A549 (cell line): ENCODE results near the gene RNF133.

ENCODE experiments used
- CHD4 ChIP-seq: fragments of 200-600 bp; sonication (generic); IDR thresholded peaks from 2 replicates; pipeline ENCODE4 v1.6.1; 2016; ENCODE audit warnings: antibody characterized with exemption, mild to moderate bottlenecking, borderline replicate concordance
- HDAC2 ChIP-seq: fragments of 200-600 bp; sonication (generic); IDR thresholded peaks from 2 replicates; pipeline ENCODE4 v1.6.1; 2016
- JUNB ChIP-seq: fragments of >200 bp; sonication (Bioruptor Twin); formaldehyde crosslinking; IDR thresholded peaks from 2 replicates; pipeline ENCODE4 v1.6.1; 2016
- ZNF302 ChIP-seq: fragments of 250-450 bp; sonication (Bioruptor Pico); IDR thresholded peaks from 2 replicates; pipeline ENCODE4 v1.9.0; 2021; ENCODE audit warnings: inconsistent platforms, mild to moderate bottlenecking, moderate library complexity
- TF ChIP-seq, protein P1 (sequence below): fragments of >200 bp; sonication (Bioruptor Twin); formaldehyde crosslinking; IDR thresholded peaks from 3 replicates; pipeline ENCODE4 v1.5.1; 2016

DNA sequence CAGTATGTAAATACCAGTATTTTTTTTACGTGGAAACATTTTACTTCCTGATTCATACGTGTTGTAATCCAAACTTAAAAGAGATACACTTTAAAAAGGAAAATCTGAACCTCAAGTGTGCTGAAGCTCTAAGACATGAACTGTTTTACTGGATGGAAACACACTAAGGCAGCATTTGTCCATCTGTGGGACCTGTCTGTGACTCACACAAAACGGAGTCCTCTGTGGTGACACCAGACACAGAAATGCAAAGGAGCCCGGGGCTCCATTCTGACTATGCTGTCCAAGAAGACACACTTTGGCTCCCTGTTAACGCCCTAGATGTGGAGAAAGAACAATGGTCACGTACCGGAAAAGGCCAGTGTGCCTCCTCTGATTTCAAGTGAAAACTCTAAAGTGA is 23.9 kb downstream of the RNF133 start:
- TF ChIP-seq CHD4 (no peak), ZNF302 (CRISPR knock-in tag) (no peak), JUNB (no peak), HDAC2 (no peak)
- TF ChIP-seq, protein P1, sequence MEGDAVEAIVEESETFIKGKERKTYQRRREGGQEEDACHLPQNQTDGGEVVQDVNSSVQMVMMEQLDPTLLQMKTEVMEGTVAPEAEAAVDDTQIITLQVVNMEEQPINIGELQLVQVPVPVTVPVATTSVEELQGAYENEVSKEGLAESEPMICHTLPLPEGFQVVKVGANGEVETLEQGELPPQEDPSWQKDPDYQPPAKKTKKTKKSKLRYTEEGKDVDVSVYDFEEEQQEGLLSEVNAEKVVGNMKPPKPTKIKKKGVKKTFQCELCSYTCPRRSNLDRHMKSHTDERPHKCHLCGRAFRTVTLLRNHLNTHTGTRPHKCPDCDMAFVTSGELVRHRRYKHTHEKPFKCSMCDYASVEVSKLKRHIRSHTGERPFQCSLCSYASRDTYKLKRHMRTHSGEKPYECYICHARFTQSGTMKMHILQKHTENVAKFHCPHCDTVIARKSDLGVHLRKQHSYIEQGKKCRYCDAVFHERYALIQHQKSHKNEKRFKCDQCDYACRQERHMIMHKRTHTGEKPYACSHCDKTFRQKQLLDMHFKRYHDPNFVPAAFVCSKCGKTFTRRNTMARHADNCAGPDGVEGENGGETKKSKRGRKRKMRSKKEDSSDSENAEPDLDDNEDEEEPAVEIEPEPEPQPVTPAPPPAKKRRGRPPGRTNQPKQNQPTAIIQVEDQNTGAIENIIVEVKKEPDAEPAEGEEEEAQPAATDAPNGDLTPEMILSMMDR: no peak
